ENCODE measurements around the gene PEX26.
"Not testable (repeated sequence)": the region's sequence is repeated elsewhere in the genome, so short reads cannot be mapped to it uniquely, and the experiment has no call there.

Gene PEX26

DNA sequence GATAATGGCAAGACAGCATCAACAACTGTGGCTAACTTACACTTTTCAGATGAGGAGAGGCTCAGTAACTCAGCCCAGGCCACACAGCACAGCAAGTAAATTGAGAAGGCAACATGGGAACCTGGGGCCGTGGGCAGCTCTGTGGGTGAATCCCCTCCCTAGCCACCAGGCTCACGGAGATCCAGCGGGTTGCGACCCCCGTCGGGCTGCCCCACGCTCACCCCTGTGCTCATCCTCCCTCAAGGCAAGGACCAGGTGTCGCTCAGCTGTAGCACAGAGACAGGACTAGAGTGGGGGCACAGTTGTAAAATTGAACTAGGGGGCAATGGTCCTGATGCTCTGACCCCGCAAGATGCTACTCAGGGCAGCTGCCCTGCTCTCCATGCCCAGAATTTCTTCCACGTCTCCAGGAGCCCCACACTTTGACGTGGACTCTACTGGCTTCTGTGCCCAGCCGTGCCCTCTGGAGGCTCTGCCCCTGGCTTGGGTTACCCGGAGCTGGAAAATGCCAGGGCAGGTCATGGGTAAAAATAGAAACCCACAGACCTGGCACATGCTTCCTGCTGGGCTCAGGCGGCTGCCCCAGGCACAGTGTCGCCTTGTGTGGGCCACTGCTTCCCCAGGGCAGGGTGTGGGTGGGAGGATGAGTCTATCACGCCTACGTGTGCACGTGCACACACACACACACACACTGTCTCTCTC lies 41.8 kb downstream of the PEX26 start:
- H3K27ac ChIP-seq = no peak overlapping the region
- TF ChIP-seq ZFX (IDR thresholded peaks at IDR 0.05) = no peak
- TF ChIP-seq, protein P1, sequence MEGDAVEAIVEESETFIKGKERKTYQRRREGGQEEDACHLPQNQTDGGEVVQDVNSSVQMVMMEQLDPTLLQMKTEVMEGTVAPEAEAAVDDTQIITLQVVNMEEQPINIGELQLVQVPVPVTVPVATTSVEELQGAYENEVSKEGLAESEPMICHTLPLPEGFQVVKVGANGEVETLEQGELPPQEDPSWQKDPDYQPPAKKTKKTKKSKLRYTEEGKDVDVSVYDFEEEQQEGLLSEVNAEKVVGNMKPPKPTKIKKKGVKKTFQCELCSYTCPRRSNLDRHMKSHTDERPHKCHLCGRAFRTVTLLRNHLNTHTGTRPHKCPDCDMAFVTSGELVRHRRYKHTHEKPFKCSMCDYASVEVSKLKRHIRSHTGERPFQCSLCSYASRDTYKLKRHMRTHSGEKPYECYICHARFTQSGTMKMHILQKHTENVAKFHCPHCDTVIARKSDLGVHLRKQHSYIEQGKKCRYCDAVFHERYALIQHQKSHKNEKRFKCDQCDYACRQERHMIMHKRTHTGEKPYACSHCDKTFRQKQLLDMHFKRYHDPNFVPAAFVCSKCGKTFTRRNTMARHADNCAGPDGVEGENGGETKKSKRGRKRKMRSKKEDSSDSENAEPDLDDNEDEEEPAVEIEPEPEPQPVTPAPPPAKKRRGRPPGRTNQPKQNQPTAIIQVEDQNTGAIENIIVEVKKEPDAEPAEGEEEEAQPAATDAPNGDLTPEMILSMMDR (conservative IDR thresholded peaks at IDR 0.05) = no peak

DNA sequence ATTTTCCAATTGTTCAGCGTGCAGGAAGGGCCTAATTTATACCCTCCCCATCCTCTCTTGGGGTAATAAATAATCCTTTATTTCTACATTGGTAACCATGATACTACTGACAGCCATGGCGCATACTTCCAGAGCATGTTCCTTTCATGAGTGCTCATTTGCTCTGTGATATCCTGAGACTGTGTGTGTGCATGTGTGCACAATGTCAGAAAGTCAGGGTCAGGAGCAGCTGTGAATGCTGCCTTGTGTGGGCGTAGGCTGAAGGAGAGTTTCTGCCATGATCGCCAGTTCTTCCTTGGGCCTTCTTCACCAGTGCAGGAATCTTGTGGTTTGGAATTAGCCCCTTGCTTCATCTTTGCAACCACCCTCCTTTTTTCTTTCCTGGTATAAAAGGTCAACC lies 43.1 kb downstream of the PEX26 start:
- TF ChIP-seq ZFX (IDR thresholded peaks at IDR 0.05) = no peak
- TF ChIP-seq, protein P1 (conservative IDR thresholded peaks at IDR 0.05) = no peak
- no peak overlapping the region for H3K27ac ChIP-seq

DNA sequence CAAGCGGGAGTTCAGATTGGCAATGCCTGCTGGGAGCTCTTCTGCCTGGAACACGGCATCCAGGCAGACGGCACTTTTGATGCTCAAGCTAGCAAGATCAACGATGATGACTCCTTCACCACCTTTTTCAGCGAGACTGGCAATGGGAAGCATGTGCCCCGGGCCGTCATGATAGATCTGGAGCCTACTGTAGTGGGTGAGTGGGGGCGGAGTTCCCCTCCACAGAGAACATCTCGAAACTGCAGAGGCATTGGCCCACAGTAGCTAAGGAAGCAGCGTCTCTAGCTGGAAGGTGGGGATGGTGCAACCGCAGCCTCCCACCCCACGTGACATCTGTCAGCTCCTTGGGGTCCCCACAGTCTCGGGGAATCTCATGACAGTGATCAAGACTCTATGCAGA lies 43.7 kb downstream of the PEX26 start:
- H3K27ac ChIP-seq = no peak overlapping the region
- no peak for TF ChIP-seq ZFX (IDR thresholded peaks at IDR 0.05)
- TF ChIP-seq, protein P1 (conservative IDR thresholded peaks at IDR 0.05) = no peak

DNA sequence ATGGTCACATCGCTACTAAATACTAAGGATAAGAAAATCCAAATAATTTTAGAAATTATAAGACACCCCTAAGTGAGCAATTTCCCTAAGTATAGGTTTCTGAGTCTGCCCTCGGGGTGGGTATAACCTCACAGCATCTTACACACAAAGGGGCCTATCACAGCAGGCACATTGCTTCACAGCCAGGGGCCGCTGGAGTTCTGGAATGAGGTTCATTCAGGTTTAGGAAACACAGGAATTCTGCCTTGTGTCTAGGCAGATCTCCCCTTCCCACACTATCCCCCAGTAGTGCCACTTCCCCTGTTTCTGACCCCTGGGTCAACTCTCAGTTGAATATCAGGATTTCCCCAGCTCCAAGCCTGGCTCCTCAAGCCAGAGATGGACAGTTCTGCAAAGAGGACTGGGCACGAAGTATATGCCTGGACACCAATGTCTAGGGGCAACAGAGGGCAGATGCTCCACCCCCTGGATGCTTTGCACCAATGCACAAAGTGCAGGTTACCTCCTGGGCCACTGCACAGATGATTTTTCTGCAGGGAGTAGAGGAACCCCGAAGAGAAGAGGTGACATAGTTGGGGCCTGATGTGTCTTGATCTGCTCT lies 44.3 kb downstream of the PEX26 start:
- TF ChIP-seq, protein P1 (conservative IDR thresholded peaks at IDR 0.05) = no peak
- H3K27ac ChIP-seq = no peak overlapping the region

DNA sequence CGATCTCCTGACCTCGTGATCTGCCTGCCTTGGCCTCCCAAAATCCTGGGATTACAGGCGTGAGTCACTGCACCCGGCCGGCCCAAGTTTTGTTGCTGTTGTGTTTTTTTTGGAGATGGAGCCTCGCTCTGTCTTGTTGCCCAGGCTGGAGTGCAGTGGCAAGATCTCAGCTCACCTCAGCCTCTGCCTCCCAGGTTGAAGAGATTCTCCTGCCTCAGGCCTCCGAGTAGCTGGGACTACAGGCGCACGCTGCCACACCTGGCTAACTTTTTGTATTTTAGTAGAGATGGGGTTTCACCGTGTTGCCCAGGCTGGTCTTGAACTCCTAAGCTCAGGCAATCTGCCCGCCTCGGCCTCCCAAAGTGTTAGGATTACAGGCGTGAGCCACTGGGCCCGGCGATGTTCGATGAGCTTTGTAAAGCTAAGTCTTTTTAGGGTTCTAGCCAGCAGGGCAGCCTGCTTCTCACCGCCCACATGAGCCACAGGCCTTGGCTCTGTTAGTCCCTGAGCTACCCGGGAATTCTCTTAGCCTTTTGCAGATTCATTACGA lies 45.8 kb downstream of the PEX26 start:
- H3K27ac ChIP-seq = not testable (repeated sequence)

DNA sequence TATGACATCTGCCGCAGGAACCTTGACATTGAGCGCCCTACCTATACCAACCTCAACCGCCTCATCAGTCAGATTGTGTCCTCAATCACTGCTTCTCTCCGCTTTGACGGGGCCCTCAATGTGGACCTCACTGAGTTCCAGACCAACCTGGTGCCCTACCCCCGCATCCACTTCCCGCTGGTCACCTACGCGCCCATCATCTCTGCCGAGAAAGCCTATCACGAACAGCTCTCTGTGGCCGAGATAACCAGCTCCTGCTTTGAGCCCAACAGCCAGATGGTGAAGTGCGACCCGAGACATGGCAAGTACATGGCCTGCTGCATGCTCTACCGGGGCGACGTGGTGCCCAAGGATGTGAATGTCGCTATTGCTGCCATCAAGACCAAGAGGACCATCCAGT lies 48.8 kb downstream of the PEX26 start:
- no peak overlapping the region for H3K27ac ChIP-seq
- TF ChIP-seq ZFX (IDR thresholded peaks at IDR 0.05) = no peak
- TF ChIP-seq, protein P1 (conservative IDR thresholded peaks at IDR 0.05) = no peak

DNA sequence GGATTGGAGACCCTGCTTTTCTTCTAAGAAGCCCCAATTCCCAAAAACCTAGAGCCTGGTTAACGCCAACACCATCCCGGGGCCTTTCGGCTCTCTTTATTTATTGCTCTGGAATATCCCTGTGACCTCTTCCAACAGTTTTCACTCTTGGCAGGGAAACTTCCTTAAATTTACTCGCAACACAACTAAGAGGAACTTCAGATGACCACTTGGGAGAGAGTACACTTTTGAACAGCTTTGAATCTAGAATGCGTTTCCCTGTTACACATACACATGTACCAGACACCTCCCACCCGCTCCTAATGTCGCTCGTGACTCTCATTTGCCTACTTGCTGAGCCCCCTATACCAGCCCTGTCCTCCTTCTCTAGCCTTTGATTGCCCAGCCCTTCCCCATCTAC lies 52.2 kb downstream of the PEX26 start:
- no peak overlapping the region for H3K27ac ChIP-seq
- TF ChIP-seq ZFX (IDR thresholded peaks at IDR 0.05) = no peak
- TF ChIP-seq, protein P1 (conservative IDR thresholded peaks at IDR 0.05) = no peak
